HG03457 (cell line): ENCODE measurements around the gene EEF2K.
"Not testable (repeated sequence)": the region's sequence is repeated elsewhere in the genome, so short reads cannot be mapped to it uniquely, and the experiment has no call there.

ENCODE experiments used
- ATAC-seq: cut with Tn5 transposase; IDR thresholded peaks from one replicate; pipeline ENCODE4 v1.9.1; 2021; ENCODE audit warnings: moderate number of reproducible peaks; ENCODE audit not compliant: unreplicated experiment

Gene EEF2K

DNA sequence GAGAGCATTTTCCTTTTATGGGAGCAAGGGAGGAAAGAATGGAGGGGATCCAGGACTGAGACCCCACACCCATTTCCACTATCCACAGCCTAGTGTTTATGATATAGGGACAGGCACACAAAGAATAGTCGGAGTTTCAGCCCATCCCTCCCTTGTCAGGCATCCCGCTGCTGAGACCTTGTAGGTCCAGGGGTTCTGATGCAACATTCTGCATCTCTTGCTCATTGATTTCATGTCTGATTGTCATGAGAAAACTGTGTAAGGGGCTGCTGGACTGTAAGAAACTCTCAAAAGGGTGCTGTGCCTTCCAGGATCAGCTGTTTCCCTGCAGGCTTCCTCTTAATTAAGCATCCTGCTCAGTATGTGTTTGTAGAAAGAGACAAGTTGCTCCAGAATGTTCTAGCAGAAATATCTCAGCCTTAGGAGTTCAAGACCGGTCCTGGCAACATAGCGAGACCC, 85.8 kb downstream of the EEF2K start:
- ATAC-seq, result no peak

DNA sequence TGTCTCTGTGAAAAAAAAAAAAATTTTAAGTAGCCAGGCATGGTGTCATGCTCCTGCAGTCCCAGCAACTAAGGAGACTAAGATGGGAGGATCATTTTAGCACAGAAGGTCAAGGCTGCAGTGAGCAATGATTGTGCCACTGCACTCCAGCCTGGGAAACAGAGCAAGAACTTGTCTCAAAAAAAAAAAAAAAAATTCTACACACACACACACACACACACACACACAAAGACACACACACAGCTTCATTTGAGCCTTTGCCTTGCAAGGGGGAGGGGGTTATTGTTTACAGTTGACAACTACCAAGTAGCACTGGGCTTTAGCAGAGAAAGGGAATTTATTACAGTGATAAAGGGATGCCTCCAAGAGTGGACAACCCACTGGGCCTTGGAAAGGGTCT, 86.2 kb downstream of the EEF2K start:
- no peak for ATAC-seq

DNA sequence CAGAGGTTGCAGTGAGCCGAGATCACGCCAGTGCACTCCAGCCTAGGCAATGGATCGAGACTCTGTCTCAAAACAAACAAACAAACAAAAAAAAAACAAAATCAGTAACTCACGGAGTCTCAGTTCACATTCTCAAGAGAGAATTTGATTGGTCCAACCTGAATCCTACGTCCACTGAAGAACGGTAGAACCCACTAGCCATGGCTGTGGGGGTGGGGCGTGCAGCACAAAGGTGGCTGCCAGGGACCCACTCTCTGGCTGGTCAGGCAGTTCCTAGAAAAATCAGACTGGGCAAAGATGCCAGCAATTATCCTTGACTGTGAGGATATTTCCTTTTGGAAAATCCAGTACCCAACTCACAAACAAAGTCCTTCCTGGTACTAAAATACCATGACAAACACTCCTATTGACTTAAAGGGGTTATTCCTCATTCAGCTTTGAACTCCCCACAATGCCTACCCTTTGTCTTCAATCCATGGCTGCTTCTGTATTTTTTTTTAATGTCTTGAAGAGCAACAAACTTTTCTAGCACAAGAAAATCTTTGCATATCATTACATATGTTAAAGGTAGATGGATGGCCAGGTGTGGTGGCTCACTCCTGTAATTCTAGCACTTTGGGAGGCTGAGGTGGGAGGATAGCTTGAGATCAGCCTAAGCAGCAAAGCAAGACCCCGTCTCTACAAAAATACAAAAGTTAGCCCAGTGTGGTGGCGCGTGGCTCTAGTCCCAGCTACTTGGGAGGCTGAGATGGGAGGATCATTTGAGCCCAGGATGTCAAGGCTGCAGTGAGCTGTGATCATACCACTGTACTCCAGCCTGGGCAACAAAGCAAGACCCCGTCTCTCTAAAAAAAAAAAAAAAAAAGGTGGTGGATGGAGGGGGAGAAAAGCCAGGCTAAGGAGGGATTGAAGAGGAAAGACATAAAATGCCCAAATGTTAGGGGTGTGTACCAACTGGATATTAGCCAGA, 87.3 kb downstream of the EEF2K start:
- no peak for ATAC-seq

DNA sequence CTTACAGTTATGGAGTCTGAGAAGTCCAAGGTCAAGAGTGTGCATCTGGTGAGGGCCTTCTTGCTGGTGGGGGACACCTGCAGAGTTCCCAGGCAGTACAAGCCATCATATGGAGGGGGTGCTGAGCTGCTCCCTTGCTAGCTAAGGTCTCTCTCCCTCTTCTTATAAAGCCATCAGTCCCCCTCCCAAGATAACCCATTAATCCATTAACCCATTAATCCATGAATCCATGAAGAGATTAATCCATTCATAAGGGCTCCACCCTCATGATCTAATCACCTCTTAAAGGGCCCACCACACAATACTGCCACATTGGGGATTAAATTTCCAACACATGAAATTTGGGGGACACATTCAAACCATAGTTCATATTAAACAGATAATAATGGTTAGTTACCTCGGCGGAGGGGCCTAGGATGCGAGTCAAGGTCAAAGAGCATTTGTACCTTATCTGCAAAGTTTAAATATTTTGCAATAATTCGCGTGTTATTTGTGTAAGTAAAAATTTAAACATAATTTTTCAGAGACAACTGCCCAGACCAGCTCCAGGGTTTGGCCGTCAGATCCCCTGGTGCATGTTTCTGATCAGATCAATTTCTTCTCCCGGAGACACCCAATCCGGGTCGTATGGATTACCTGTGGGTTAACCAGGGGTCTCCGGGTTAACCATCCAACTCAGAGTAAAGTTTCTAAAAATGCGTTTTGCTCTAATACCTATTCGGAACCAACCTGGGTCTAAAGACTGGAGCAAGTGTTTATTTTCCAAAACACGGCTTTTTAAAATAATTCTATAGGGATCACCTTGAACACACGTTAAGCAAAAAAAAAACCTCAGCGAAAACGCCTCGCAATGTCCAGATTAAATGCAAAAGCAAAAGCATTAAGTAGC, 90.4 kb downstream of the EEF2K start:
- ATAC-seq, result no peak

DNA sequence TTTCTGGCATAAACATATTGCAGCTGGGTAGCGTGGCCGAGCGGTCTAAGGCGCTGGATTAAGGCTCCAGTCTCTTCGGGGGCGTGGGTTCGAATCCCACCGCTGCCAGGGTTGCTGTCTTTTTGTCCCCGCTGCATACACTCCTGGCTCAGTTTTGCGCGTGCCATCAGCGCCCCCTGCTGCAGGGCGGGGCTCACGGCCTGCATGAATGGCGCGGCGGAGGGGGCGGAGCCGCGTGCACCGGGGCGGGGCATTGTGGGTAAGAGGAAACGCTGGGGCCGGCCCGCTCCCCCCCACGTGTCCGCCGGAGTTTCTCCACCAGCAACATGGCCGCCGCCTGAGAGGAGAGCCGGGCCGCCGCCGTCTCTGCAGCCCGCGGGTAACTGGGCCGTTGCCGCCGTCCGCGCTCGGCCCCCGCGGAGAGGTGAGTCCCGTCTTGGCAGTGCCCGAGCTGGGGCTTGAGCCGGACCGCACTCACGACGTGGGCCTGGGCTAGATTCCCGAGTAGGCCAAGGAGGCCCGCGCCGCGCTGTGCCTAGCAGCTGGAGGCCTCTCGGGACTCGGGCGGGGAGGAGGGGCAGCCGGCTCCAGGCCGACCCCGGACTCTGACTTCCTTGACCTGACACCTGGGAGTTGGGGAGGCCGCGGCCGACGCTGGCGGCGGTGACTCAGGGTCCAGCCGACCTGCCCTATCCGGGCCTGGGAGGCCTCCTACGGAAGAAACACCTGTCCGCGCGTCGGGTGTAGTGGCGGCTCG, 91.2 kb downstream of the EEF2K start, which contains the start of gene POLR3E:
TSS of gene POLR3E (plus strand) at position 296 of the 757 bp plus-strand sequence. CDS start 5,560 bp downstream, outside the sequence.
- ATAC-seq, result peak; percentile 73

DNA sequence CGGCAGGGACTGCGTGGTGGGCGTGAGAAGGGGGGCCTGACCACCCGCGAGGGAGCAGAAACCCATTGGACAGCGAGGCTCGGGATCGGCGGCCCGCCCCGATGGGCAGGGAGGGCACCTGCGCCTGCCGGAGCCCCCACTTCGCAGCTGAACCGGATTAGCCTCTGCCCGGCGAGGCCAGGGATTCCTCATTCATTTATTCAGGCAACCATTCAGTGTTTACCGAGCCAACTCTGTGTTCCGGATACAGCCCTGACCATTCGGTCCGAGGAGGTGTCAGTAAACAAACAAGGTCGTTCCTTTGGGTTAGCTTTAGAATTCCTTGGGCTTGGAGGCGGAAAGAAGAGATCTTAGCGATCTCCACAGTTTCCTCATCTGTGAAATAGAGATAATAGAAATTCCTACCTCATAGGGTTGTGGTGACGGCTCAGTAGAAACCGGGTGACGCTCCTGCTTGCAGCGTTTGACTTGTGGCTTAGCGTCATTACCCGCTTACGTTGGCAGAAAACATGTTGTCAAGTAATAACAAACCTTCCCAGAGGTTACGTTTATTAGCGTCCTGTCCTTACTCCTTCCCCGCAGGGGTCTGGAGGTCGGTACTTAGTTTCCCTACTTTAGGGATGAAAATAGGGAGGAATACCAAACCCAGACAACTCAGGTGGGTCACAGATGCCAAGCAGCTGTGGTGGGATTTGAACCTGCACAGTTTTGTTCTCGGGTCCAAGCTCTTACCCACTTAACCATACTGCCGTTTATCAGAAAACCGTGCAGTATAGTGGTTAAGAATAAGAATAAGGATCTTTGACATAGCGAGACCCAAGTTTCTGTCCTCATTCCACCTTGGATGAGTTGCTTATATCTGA, 92.0 kb downstream of the EEF2K start:
- peak; percentile 25 for ATAC-seq

DNA sequence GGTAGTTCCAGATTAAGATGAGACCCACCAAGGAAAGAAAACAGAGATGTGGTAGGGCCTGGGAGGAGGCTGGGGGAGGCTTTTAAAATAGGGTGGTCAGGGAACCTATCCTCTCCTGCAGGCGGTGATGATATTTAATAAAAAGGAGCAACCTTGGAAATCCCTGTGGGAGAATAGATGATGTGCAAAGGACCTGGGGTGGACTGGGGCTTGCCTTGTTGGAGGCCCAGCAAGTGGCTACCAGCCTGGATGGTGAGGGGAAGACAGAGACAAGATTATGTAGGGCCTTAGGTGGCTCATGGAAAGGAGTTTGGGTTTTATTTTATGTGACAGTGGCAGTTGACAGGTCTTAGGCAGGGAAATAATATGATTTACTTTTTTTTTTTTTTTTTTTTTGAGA, 93.0 kb downstream of the EEF2K start:
- no peak for ATAC-seq

DNA sequence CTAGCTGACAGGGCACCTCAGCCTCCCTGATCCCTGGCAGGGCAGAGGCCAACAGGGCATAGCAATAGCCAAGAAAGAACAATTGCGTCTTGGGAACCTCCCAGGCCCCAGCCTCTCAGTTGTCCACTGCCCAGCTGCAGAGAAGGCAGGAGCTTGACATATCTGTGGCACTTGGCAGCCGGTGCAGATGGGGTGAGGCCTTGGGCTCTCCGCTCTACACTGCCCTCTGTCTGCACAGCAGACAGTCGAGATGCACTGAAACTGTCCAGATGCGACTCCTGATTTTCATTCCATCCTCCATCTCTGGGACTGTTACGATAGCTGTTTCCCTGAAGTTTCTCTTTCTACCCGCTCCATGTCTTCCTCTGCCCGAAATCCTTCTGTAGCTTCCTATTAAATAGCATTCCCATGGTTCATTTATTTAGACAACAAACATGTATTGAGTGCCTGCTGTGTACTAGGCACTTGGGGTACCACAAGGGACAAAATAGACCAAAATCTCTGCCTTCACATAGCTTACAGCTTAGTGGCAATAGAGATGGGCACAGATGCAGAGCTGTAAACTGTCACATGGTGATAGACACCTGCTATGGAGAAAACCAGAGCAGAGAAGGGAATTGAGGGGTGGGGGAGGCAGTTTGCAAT, 94.5 kb downstream of the EEF2K start:
- ATAC-seq, result no peak

DNA sequence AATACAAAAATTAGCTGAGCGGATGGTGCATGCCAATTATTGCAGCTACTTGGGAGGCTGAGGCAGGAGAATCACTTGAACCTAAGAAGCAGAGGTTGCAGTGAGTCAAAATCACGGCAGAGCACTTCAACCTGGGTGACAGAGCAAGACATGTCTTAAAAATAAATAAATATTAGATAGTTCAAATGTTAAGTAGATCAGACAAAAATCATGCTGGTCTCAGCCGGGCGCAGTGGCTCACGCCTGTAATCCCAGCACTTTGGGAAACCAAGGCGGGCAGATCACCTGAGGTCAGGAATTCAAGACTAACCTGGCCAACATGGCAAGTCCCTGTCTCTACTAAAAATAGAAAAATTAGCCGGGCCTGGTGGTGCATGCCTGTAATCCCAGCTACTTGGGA, 95.3 kb downstream of the EEF2K start:
- ATAC-seq, result not testable (repeated sequence)

DNA sequence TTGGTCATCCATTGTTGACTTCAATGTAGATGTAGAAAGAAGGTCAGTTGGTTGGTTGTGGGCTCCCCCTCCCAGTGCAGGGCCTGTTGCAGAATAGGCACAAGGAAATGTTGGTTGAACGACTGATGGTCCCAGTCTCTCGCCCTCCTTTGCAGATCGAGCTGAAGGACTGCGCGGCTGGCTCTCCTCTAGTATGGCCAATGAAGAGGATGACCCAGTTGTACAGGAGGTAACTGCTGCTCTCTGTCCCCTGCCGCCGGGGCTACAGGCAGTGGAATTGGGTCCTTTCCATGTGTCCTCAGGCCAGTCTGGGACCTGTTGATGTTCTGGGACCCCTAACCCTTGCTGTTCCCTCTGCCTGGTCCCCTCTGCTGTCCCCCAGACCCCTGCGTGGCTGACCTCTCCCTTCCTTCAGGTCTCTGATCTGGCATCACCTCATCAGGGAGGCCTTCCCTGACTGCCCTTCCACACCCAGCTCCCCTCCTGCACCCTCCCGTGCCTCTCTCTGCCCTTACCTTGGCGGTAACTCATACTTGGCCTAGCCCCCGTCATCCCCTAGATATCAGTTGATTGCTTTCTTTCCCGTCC, 96.8 kb downstream of the EEF2K start:
- ATAC-seq, result no peak

DNA sequence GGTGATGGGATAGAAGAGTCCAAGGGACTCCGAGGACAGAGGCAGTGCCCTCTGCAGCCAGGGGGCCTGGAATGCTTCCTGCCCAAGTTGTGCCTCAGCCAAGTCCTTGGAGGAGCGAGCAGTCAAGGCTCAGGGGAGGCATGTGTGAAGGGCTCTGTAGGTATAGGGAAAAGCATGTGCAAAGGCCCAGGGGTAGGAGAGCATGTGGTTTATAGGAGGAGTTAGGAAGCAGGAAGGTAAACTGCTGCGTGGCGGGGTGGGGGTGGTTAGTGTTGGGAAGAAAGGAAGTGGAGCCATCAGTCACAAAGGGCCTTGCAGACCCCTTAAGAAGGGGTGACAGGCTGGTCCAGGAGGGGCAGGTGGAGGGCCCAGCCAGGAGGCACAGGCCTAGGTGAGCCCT, 98.3 kb downstream of the EEF2K start:
- ATAC-seq, result no peak

DNA sequence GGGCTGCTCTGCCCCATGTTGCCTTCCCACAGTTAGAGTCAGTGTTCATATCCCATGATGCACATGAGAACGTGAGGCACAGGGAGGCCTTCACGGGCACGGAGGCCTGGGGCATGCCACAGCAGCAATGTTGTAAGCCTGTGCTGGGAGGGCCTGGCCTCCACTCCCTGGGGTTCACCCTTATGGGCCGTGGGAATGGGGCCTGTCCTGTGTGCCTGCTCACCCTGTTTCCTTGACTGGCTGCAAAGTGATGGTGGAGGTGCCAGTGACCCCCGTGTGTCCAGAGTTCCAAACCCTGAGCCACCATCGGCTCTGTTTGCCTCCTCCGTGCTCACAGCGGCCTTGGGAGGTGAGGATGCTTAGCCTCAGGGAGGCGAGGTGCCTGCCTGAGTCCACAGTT, 100.7 kb downstream of the EEF2K start:
- no peak for ATAC-seq

DNA sequence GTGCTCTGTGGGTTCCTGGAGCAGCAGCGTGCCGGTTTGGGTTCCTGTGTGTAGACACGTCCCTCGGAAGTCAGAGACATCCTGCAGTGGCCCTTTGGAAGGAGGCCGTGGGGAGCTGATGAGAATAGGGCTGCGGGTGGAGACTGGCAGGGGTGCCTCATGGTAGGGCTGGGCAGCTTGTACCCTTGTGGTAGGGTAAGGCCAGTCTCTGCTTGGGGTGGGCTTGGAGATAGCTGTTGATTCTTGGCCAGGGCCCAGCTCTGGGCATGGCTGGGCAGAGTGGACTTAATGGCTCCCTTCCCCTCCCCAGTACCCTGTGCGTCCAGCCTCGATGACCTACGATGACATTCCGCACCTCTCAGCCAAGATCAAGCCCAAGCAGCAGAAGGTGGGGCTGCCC, 101.8 kb downstream of the EEF2K start:
- no peak for ATAC-seq

DNA sequence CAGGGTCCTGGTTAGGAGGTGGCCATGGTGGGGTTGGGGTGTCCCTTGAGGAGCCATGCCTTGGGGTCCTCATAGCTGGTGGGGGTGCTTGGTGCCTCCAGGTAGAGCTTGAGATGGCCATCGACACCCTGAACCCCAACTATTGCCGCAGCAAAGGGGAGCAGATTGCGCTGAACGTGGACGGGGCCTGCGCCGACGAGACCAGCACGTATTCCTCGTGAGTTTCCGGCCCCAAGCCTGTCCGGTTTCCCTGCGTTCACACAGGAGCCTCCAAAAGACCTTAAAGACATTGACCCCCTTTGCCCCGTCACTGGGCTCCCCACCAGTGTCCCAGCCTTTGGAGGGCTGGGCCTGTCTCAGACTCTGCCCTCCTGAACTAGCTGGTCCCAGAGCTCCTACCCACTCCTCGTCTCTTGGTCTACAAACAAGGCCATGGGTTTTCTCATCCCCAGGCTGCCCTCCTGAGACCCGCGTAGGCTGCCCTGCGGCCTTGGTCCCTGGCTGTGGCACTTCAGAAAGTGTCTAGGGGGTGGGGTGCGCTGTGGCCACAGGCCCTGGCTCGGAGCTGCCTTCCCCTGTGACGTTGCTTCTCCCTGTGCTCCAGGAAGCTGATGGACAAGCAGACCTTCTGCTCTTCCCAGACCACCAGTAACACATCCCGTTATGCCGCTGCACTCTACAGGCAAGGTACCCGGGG, 102.9 kb downstream of the EEF2K start:
- ATAC-seq, result no peak

DNA sequence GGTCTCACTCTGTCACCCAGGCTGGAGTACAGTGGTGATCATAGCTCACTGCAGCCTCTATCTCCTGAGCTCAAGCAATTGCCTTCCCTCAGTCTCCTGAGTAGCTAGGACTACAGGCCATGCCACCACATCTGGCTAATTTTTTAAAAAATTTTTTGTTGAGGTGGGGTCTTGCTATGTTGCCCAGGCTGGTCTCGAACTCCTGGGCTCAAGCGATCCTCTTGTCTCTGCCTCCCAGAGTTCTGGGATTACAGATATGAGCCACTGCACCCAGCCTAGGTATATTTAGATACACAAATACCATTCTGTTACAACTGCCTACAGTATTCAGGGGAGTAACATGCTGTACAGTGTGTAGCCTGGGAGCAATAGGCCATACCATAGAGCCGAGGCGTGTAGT, 105.4 kb downstream of the EEF2K start:
- ATAC-seq, result no peak

DNA sequence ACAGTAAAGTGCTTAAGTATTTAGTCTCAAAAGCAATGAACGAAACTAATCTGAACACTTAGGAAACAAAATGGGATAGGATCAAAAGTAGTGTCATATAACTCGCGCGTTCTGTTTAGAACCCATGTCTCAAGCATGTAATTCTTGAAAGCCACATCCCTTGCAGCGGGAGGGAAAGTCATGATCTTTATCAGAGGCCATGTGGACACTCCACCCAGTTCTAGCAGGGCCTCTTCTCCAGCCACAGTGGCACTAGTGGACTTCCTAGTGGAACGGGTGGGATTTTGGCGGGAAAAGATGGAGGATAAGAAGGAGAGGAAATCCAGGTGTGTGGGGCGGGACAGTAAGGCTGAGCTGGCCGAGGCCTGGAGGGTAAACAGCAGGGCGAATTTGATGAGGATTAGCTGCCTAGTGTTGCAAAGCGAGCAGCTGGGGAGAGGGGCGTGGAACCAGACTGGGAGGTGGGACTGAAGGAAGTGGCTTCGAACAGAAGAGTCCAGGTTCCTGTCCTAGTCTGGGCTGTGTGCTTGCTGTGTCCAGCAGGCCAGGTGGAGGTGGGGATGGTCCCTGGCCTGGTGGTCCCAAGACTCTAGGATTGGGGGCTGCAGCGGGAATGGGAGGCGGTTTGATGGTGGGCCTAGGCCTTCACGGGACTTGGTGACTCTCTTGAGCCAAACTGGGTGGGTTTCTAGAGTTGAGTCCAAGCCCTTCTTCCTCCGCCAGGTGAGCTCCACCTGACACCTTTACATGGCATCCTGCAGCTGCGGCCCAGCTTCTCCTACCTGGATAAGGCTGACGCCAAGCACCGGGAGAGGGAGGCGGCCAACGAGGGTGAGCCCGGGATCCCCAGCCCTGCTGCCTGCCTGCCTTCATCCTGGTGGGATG, 107.1 kb downstream of the EEF2K start:
- ATAC-seq, result no peak

DNA sequence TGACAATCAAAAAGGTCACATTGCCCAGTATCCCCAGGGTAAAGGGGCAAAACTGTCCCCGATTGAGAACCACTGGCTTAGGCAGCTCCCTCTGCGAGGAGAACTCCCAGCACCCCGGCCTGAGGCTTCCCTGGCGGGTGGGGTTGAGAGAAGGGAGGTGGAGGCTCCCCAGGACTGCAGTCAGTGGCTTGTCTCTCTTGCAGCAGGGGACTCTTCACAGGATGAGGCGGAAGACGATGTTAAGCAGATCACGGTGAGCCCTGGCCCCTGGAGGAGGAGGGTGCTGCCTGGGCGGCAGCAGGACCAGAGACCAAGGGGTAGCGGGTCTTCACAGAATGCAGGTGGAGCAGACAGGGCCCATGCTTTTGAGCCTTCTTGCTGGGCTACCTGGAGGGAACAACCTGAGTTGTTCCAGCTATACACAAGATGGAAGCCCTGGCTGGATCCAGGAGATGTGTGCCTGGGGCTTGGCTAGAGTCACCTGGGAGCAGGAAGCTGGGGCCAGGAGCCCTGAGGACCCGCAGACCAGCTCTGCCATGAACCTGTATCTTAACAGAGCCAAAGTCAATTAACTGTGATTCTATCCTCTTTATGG, 107.9 kb downstream of the EEF2K start:
- ATAC-seq, result no peak
